ENCODE measurements around the gene PFN3. TPM values are rescaled to one million over a fixed set of nuclear protein-coding genes. Genes with fewer than 3 reads are reported as not detected.

The PFN3 gene
- total RNA-seq, 1 donor from 2014 or later = not detected

GRCh38 chr5:177351392-177352329 is 48.8 kb downstream of the PFN3 start, which contains the start of gene LMAN2:
Gene LMAN2, minus strand, starts transcription at chr5:177351668. Its CDS starts 21 bp downstream, at chr5:177351647.
- TF ChIP-seq CTCF (IDR thresholded peaks at IDR 0.05) = no peak
- intact Hi-C loops (cut with DNase I) = no loop called here

GRCh38 chr5:177350776-177351391 is 49.6 kb downstream of the PFN3 start:
- intact Hi-C loops (cut with DNase I) = no loop called here
- peak overlapping the region; percentile 88 for H3K4me3 ChIP-seq
- ATAC-seq = no peak

More at GRCh38 chr5:177351392-177352329, 48.8 kb downstream of the PFN3 start, which contains the start of gene LMAN2:
- ATAC-seq (peak; percentile 97 to 99), DNase-seq (peak; percentile 94)
- Histone ChIP-seq H3K27me3 (ENCODE audit: low read depth) (no peaks in the 10 kb centered on the region), H3K4me3 (peak within 1 kb of the TSS; percentile 88), H3K9me3 (no peaks in the 10 kb centered on the region), H3K4me1 (peaks cover 41% of the 10 kb centered on the region), H3K36me3 (peaks cover 29% of the 10 kb centered on the region), H3K27ac (peak within 1 kb of the TSS; percentile 92)

More at GRCh38 chr5:177350776-177351391, 49.6 kb downstream of the PFN3 start:
- Histone ChIP-seq H3K9me3 (no peaks in the 10 kb centered on the region), H3K36me3 (peaks cover 34% of the 10 kb centered on the region), H3K27ac (peak overlapping the region; percentile 92), H3K4me1 (peaks cover 43% of the 10 kb centered on the region), H3K27me3 (ENCODE audit: low read depth) (no peaks in the 10 kb centered on the region)
- TF ChIP-seq CTCF (IDR thresholded peaks at IDR 0.05) = no peak
- DNase-seq = peak; percentile 44

Other genes starting within 250 kb of the PFN3 start
- 41.6 TPM for gene RAB24, start 96.9 kb downstream of the PFN3 start, total RNA-seq
- gene PRELID1, start 96.9 kb downstream of the PFN3 start, total RNA-seq = 101 TPM
- 10.8 TPM for gene MXD3, start 88.8 kb downstream of the PFN3 start, total RNA-seq
- gene LMAN2, start 49.0 kb downstream of the PFN3 start, total RNA-seq = 108 TPM
- gene RGS14, start 42.7 kb downstream of the PFN3 start, total RNA-seq = 16.2 TPM
- gene SLC34A1, start 16.2 kb downstream of the PFN3 start, total RNA-seq = not detected
- gene F12, start 8.9 kb upstream of the PFN3 start, total RNA-seq = 0.80 TPM
- gene GRK6, start 26.0 kb upstream of the PFN3 start, total RNA-seq = 59.4 TPM
- gene PRR7, start 46.2 kb upstream of the PFN3 start, total RNA-seq = 1.7 TPM
- 23.1 TPM for gene DBN1, start 73.0 kb upstream of the PFN3 start, total RNA-seq
- gene PDLIM7, start 96.9 kb upstream of the PFN3 start, total RNA-seq = 47.1 TPM
- gene DOK3, start 109.2 kb upstream of the PFN3 start, total RNA-seq = 76.5 TPM
- 69.4 TPM for gene DDX41, start 116.3 kb upstream of the PFN3 start, total RNA-seq
- gene FAM193B, start 153.9 kb upstream of the PFN3 start, total RNA-seq = 89.1 TPM
- gene TMED9, start 191.5 kb upstream of the PFN3 start, total RNA-seq = 132 TPM
- 22.4 TPM for gene B4GALT7, start 199.5 kb upstream of the PFN3 start, total RNA-seq